ENCODE results near the gene CDH13. TPM values are rescaled to one million over a fixed set of nuclear protein-coding genes. Genes with fewer than 3 reads are reported as not detected.

The CDH13 gene
- total RNA-seq, 1 donor from 2014 or later = 45.1 TPM

- no peak for TF ChIP-seq CTCF (IDR thresholded peaks at IDR 0.05)
- H3K4me3 Mint-ChIP-seq (ENCODE audit: unreplicated experiment) = no peak overlapping the region
- no peaks in the 10 kb centered on the region for H3K36me3 Mint-ChIP-seq (ENCODE audit: low read depth)
- H3K9me3 Mint-ChIP-seq (ENCODE audit: low read depth) = no peaks in the 10 kb centered on the region
- no peak for DNase-seq (ENCODE audit: low spot score)
- peaks cover 6% of the 10 kb centered on the region for H3K4me1 Mint-ChIP-seq (ENCODE audit: low read depth)
- H3K27ac Mint-ChIP-seq (ENCODE audit: unreplicated experiment) = no peak overlapping the region
- no peaks in the 10 kb centered on the region for H3K27me3 Mint-ChIP-seq (ENCODE audit: low read depth)
These were observed 395.0 kb downstream of the CDH13 start for GRCh38 chr16:83021746-83022145.

DNA sequence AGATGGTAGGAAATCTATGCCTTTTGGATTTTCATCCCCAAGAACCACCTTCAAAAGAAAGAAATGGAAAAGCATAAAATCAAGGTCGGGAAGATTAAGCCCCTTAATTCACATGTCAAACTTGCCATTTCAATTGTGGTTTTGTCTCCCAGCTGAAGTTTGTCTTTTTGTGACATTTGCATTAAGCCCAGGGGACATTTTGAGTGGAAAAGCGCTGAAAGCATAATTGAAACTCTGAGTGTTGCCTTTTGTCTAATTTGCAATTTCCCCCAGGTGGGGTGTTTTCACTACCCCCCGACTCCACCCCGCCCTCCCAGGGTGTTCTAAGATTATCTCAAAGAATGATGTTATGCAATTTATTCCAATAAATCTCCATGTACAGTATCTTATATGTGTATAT lies 396.2 kb downstream of the CDH13 start:
- Mint-ChIP-seq H3K27ac (ENCODE audit: unreplicated experiment) (no peak overlapping the region), H3K27me3 (ENCODE audit: low read depth) (no peaks in the 10 kb centered on the region), H3K4me1 (ENCODE audit: low read depth) (peaks cover 6% of the 10 kb centered on the region), H3K36me3 (ENCODE audit: low read depth) (no peaks in the 10 kb centered on the region), H3K4me3 (ENCODE audit: unreplicated experiment) (no peak overlapping the region), H3K9me3 (ENCODE audit: low read depth) (no peaks in the 10 kb centered on the region)
- TF ChIP-seq CTCF (IDR thresholded peaks at IDR 0.05) = no peak
- DNase-seq (ENCODE audit: low spot score) = no peak

DNA sequence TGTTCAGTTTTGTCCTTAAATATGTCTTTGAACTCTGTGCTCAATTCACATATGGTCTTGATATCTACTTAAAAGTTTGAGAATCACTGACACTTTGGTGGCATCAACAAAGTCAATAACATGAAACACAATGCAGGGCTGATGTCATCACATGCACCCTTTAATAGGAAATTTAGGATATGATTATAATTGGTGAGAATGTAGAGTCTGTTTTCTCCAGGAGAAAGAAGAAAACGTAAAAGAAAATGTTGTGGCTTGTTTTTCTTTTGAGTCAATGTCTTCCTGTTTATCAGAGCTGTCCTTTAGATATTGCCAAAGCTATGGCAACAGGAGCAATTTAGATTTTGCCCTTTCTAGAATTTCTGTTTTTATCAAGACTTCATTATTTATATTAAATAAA lies 396.9 kb downstream of the CDH13 start:
- Mint-ChIP-seq H3K36me3 (ENCODE audit: low read depth) (no peaks in the 10 kb centered on the region), H3K27me3 (ENCODE audit: low read depth) (no peaks in the 10 kb centered on the region), H3K9me3 (ENCODE audit: low read depth) (no peaks in the 10 kb centered on the region), H3K27ac (ENCODE audit: unreplicated experiment) (no peak overlapping the region), H3K4me3 (ENCODE audit: unreplicated experiment) (no peak overlapping the region), H3K4me1 (ENCODE audit: low read depth) (peaks cover 6% of the 10 kb centered on the region)
- TF ChIP-seq CTCF (IDR thresholded peaks at IDR 0.05) = no peak
- no peak for DNase-seq (ENCODE audit: low spot score)

GRCh38 chr16:83027973-83028372 lies 401.2 kb downstream of the CDH13 start:
- TF ChIP-seq CTCF (IDR thresholded peaks at IDR 0.05) = no peak
- DNase-seq (ENCODE audit: low spot score) = no peak
- peaks cover 4% of the 10 kb centered on the region for H3K9me3 Mint-ChIP-seq (ENCODE audit: low read depth)
- no peak overlapping the region for H3K4me3 Mint-ChIP-seq (ENCODE audit: unreplicated experiment)
- no peak overlapping the region for H3K27ac Mint-ChIP-seq (ENCODE audit: unreplicated experiment)
- peaks cover 6% of the 10 kb centered on the region for H3K4me1 Mint-ChIP-seq (ENCODE audit: low read depth)
- no peaks in the 10 kb centered on the region for H3K27me3 Mint-ChIP-seq (ENCODE audit: low read depth)
- H3K36me3 Mint-ChIP-seq (ENCODE audit: low read depth) = no peaks in the 10 kb centered on the region

DNA sequence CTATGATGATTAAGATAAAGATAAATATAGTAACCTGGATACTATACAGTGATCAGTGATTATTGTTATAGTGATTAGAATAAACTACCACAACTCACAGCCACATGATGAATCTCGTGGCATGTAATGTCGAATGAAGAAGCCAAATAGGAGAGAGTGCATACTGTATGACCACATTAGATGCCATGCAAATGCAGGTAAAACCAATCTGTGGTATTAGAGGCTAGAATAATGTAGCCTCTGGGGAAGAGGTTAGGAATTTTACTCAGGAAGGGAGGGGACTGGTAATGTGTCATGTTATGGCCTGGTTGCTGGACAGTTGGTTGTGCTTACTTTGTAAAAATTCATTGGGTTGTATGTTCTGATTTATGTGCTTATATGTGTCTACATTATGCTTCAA lies 402.7 kb downstream of the CDH13 start:
- H3K27ac Mint-ChIP-seq (ENCODE audit: unreplicated experiment) = no peak overlapping the region

More for the DNA sequence above, 402.7 kb downstream of the CDH13 start:
- TF ChIP-seq CTCF (IDR thresholded peaks at IDR 0.05) = no peak
- H3K9me3 Mint-ChIP-seq (ENCODE audit: low read depth) = peaks cover 4% of the 10 kb centered on the region
- no peaks in the 10 kb centered on the region for H3K27me3 Mint-ChIP-seq (ENCODE audit: low read depth)
- H3K4me3 Mint-ChIP-seq (ENCODE audit: unreplicated experiment) = no peak overlapping the region
- H3K4me1 Mint-ChIP-seq (ENCODE audit: low read depth) = no peaks in the 10 kb centered on the region
- H3K36me3 Mint-ChIP-seq (ENCODE audit: low read depth) = no peaks in the 10 kb centered on the region
- no peak for DNase-seq (ENCODE audit: low spot score)
